Measurements from ENCODE around the gene CKLF.
"Not testable (repeated sequence)": the region's sequence is repeated elsewhere in the genome, so short reads cannot be mapped to it uniquely, and the experiment has no call there.

Gene CKLF

GRCh38 chr16:66563574-66564334 lies 11.4 kb downstream of the CKLF start:
- TF ChIP-seq, protein P1, sequence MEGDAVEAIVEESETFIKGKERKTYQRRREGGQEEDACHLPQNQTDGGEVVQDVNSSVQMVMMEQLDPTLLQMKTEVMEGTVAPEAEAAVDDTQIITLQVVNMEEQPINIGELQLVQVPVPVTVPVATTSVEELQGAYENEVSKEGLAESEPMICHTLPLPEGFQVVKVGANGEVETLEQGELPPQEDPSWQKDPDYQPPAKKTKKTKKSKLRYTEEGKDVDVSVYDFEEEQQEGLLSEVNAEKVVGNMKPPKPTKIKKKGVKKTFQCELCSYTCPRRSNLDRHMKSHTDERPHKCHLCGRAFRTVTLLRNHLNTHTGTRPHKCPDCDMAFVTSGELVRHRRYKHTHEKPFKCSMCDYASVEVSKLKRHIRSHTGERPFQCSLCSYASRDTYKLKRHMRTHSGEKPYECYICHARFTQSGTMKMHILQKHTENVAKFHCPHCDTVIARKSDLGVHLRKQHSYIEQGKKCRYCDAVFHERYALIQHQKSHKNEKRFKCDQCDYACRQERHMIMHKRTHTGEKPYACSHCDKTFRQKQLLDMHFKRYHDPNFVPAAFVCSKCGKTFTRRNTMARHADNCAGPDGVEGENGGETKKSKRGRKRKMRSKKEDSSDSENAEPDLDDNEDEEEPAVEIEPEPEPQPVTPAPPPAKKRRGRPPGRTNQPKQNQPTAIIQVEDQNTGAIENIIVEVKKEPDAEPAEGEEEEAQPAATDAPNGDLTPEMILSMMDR (IDR thresholded peaks at IDR 0.05; ENCODE audit: insufficient read depth, low read depth, low read length, missing control alignments): no peak
- no peak overlapping the region for H3K4me3 ChIP-seq (ENCODE audit: low read depth, low read length)
- no peak for DNase-seq (ENCODE audit: low read depth)

GRCh38 chr16:66566051-66566901 lies 13.9 kb downstream of the CKLF start, which contains the start of gene CMTM1:
Gene CMTM1, plus strand, starts transcription at chr16:66566439. Its CDS starts 75 bp downstream, at chr16:66566514.
- H3K4me3 ChIP-seq (ENCODE audit: low read depth, low read length): no peak within 1 kb of the TSS
- no peak for DNase-seq (ENCODE audit: low read depth)
- TF ChIP-seq, protein P1 (IDR thresholded peaks at IDR 0.05; ENCODE audit: insufficient read depth, low read depth, low read length, missing control alignments): no peak

- DNase-seq (ENCODE audit: low read depth); H3K4me3 ChIP-seq (ENCODE audit: low read depth, low read length): not testable (repeated sequence)
Observed at GRCh38 chr16:66567270-66567669, 14.9 kb downstream of the CKLF start.

DNA sequence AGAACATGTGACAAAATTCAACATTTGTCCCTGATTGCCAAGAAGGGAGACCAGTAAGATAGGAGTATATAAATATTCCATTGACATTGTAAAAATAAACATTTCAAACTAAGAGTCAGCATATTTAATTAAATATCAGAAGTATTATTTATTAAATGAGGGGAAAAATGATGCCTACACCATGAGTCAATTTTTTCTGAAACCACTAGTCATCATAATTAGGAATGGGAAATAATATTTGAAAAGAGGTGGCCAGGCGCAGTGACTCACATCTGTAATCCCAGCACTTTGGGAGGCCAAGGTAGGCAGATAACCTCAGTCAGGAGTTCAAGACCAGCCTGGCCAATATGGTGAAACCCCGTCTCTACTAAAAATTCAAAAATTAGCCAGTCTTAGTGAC lies 16.0 kb downstream of the CKLF start:
- TF ChIP-seq, protein P1 (IDR thresholded peaks at IDR 0.05; ENCODE audit: insufficient read depth, low read depth, low read length, missing control alignments): no peak
- DNase-seq (ENCODE audit: low read depth): no peak
- no peak overlapping the region for H3K4me3 ChIP-seq (ENCODE audit: low read depth, low read length)

GRCh38 chr16:66569131-66569530 lies 16.8 kb downstream of the CKLF start:
- TF ChIP-seq, protein P1 (IDR thresholded peaks at IDR 0.05; ENCODE audit: insufficient read depth, low read depth, low read length, missing control alignments): no peak
- DNase-seq (ENCODE audit: low read depth): no peak
- no peak overlapping the region for H3K4me3 ChIP-seq (ENCODE audit: low read depth, low read length)

- TF ChIP-seq, protein P1 (IDR thresholded peaks at IDR 0.05; ENCODE audit: insufficient read depth, low read depth, low read length, missing control alignments): no peak
- no peak for DNase-seq (ENCODE audit: low read depth)
- no peak overlapping the region for H3K4me3 ChIP-seq (ENCODE audit: low read depth, low read length)
Observed at GRCh38 chr16:66569827-66570405, 17.5 kb downstream of the CKLF start.

- no peak overlapping the region for H3K4me3 ChIP-seq (ENCODE audit: low read depth, low read length)
- TF ChIP-seq, protein P1 (IDR thresholded peaks at IDR 0.05; ENCODE audit: insufficient read depth, low read depth, low read length, missing control alignments): no peak
- DNase-seq (ENCODE audit: low read depth): no peak
Observed at GRCh38 chr16:66572356-66572755, 20.0 kb downstream of the CKLF start.

Data from GM12865 (cell line).